Neural progenitor cell (in vitro differentiated cells): ENCODE results near the gene NT5C1A. TPM values are rescaled to one million over a fixed set of nuclear protein-coding genes. Genes with fewer than 3 reads are reported as not detected.

Experiments used
- DNase-seq: peaks from one replicate; pipeline ENCODE4 v3.0.0-alpha.2; 2016; ENCODE audit warnings: low spot score
- H2AFZ ChIP-seq: fragments of 200-600 bp; sonication (generic); replicated peaks from 2 replicates; pipeline ENCODE4 v1.6.1; 2016; ENCODE audit warnings: antibody characterized with exemption
- H3F3A ChIP-seq: fragments of 200-600 bp; sonication (generic); 2 replicates; pipeline ENCODE4 v1.6.1; 2016; ENCODE audit warnings: antibody characterized with exemption, low read depth
- H3K27ac ChIP-seq: fragments of 200-600 bp; sonication (generic); 2 replicates; pipeline ENCODE4 v1.5.1; 2016; ENCODE audit warnings: mild to moderate bottlenecking
- H3K27me3 ChIP-seq: fragments of 200-600 bp; sonication (generic); 2 replicates; pipeline ENCODE4 v1.6.1; 2016; ENCODE audit warnings: mild to moderate bottlenecking, moderate library complexity
- H3K36me3 ChIP-seq: fragments of 200-600 bp; sonication (generic); 2 replicates; pipeline ENCODE4 v1.5.1; 2016
- H3K4me1 ChIP-seq: fragments of 200-600 bp; sonication (generic); 2 replicates; pipeline ENCODE4 v1.6.1; 2016; ENCODE audit warnings: mixed run types
- H3K4me2 ChIP-seq: fragments of 200-600 bp; sonication (generic); 2 replicates; pipeline ENCODE4 v1.6.1; 2016
- H3K4me3 ChIP-seq: fragments of 200-600 bp; sonication (generic); 2 replicates; pipeline ENCODE4 v1.5.1; 2016
- H3K79me2 ChIP-seq: fragments of 200-600 bp; sonication (generic); 2 replicates; pipeline ENCODE4 v1.6.1; 2016; ENCODE audit warnings: low read depth
- H3K9ac ChIP-seq: fragments of 200-600 bp; sonication (generic); 2 replicates; pipeline ENCODE4 v1.6.1; 2016
- H3K9me3 ChIP-seq: fragments of 200-600 bp; sonication (generic); 2 replicates; pipeline ENCODE4 v1.5.1; 2016; ENCODE audit warnings: low read depth
- H4K20me1 ChIP-seq: fragments of 200-600 bp; sonication (generic); 2 replicates; pipeline ENCODE4 v1.6.1; 2016; ENCODE audit warnings: low read depth
- H3K27ac Mint-ChIP-seq: 3 replicates; pipeline ENCODE4 v1.8.0; 2021; ENCODE audit warnings: mixed read lengths
- H3K27me3 Mint-ChIP-seq: 2 replicates; pipeline ENCODE4 v1.8.0; 2022; ENCODE audit warnings: low read depth, mild to moderate bottlenecking, inconsistent platforms, moderate library complexity, mixed read lengths; ENCODE audit not compliant: insufficient read depth
- H3K36me3 Mint-ChIP-seq: 3 replicates; pipeline ENCODE4 v1.8.0; 2021; ENCODE audit warnings: mixed read lengths
- H3K4me1 Mint-ChIP-seq: 3 replicates; pipeline ENCODE4 v1.8.0; 2021; ENCODE audit warnings: mixed read lengths
- H3K4me3 Mint-ChIP-seq: 3 replicates; pipeline ENCODE4 v1.8.0; 2021; ENCODE audit warnings: mild to moderate bottlenecking, moderate library complexity, mixed read lengths
- H3K9me3 Mint-ChIP-seq: 3 replicates; pipeline ENCODE4 v1.8.0; 2020; ENCODE audit warnings: mixed read lengths
- CTCF ChIP-seq: fragments of 200-600 bp; sonication (generic); IDR thresholded peaks from 2 replicates; pipeline ENCODE4 v1.5.1; 2017; ENCODE audit warnings: antibody characterized with exemption, mild to moderate bottlenecking
- EZH2 ChIP-seq: fragments of 200-600 bp; sonication (generic); IDR thresholded peaks from 2 replicates; pipeline ENCODE4 v1.6.1; 2017; ENCODE audit warnings: antibody characterized with exemption, mild to moderate bottlenecking, moderate library complexity
- EZH2phosphoT487 ChIP-seq: fragments of 200-600 bp; sonication (generic); IDR thresholded peaks from 2 replicates; pipeline ENCODE4 v1.6.1; 2017; ENCODE audit warnings: antibody characterized with exemption
- total RNA-seq: library from RNA; depleted of rRNA; stranded (reverse); fragments of >200 nt; gene quantifications from 2 replicates; pipeline ENCODE4 v1.2.3, GENCODE V29; 2015; ENCODE audit warnings: low replicate concordance

Gene NT5C1A
- total RNA-seq, 1 donor from 2014 or later: not detected

GRCh38 chr1:39684313-39684664 lies 12.4 kb upstream of the NT5C1A start:
- DNase-seq: no peak
- TF ChIP-seq EZH2: no peak
- no peak for TF ChIP-seq CTCF
- TF ChIP-seq EZH2phosphoT487: no peak
- peaks cover 2% of the 10 kb centered on the region for H3K9me3 Mint-ChIP-seq
- no peaks in the 10 kb centered on the region for H3K9me3 ChIP-seq
- peaks cover 38% of the 10 kb centered on the region for H3K27me3 Mint-ChIP-seq
- H3K4me1 ChIP-seq: no peaks in the 10 kb centered on the region
- peaks cover 100% of the 10 kb centered on the region for H3K27me3 ChIP-seq
- no peak overlapping the region for H3K27ac Mint-ChIP-seq
- no peaks in the 10 kb centered on the region for H3K36me3 ChIP-seq
- peaks cover 2% of the 10 kb centered on the region for H4K20me1 ChIP-seq
- no peak overlapping the region for H3K4me3 ChIP-seq
- no peak overlapping the region for H3K27ac ChIP-seq
- H2AFZ ChIP-seq: no peak overlapping the region
- H3K4me1 Mint-ChIP-seq: peaks cover 10% of the 10 kb centered on the region
- peaks cover 2% of the 10 kb centered on the region for H3K36me3 Mint-ChIP-seq
- H3K79me2 ChIP-seq: no peaks in the 10 kb centered on the region
- H3F3A ChIP-seq: no peaks in the 10 kb centered on the region
- H3K4me2 ChIP-seq: no peak overlapping the region
- H3K4me3 Mint-ChIP-seq: no peak overlapping the region
- no peak overlapping the region for H3K9ac ChIP-seq

- Histone ChIP-seq H3F3A (no peaks in the 10 kb centered on the region), H3K4me1 (no peaks in the 10 kb centered on the region), H3K79me2 (no peaks in the 10 kb centered on the region), H4K20me1 (no peaks in the 10 kb centered on the region), H3K9me3 (no peaks in the 10 kb centered on the region), H3K27ac (no peak overlapping the region), H3K36me3 (no peaks in the 10 kb centered on the region), H3K9ac (no peak overlapping the region), H3K4me3 (no peak overlapping the region), H3K27me3 (peaks cover 100% of the 10 kb centered on the region), H3K4me2 (no peak overlapping the region), H2AFZ (peak overlapping the region; percentile 63)
- no peak overlapping the region for H3K27ac Mint-ChIP-seq
- H3K4me1 Mint-ChIP-seq: peaks cover 5% of the 10 kb centered on the region
- H3K4me3 Mint-ChIP-seq: no peak overlapping the region
- TF ChIP-seq EZH2: peak; percentile 90
- no peak for TF ChIP-seq CTCF
- peak; percentile 91 for TF ChIP-seq EZH2phosphoT487
- peaks cover 2% of the 10 kb centered on the region for H3K36me3 Mint-ChIP-seq
- peak; percentile 35 for DNase-seq
- peaks cover 2% of the 10 kb centered on the region for H3K9me3 Mint-ChIP-seq
- H3K27me3 Mint-ChIP-seq: peaks cover 35% of the 10 kb centered on the region
Measured at GRCh38 chr1:39683591-39684312, 11.8 kb upstream of the NT5C1A start.

- H2AFZ ChIP-seq: no peak overlapping the region
- H3F3A ChIP-seq: no peaks in the 10 kb centered on the region
- Mint-ChIP-seq H3K4me3 (no peak overlapping the region), H3K36me3 (peaks cover 2% of the 10 kb centered on the region), H3K4me1 (peaks cover 8% of the 10 kb centered on the region), H3K27me3 (peaks cover 30% of the 10 kb centered on the region), H3K27ac (no peak overlapping the region), H3K9me3 (peaks cover 2% of the 10 kb centered on the region)
- H3K79me2 ChIP-seq: no peaks in the 10 kb centered on the region
- no peaks in the 10 kb centered on the region for H3K4me1 ChIP-seq
- H3K27ac ChIP-seq: no peak overlapping the region
- TF ChIP-seq CTCF: no peak
- TF ChIP-seq EZH2: no peak
- TF ChIP-seq EZH2phosphoT487: no peak
- peaks cover 100% of the 10 kb centered on the region for H3K27me3 ChIP-seq
- H3K36me3 ChIP-seq: no peaks in the 10 kb centered on the region
- H3K9ac ChIP-seq: no peak overlapping the region
- H3K4me2 ChIP-seq: no peak overlapping the region
- no peaks in the 10 kb centered on the region for H4K20me1 ChIP-seq
- no peaks in the 10 kb centered on the region for H3K9me3 ChIP-seq
- H3K4me3 ChIP-seq: no peak overlapping the region
- no peak for DNase-seq
Measured at GRCh38 chr1:39681999-39682398, 10.1 kb upstream of the NT5C1A start.
